Neural cell (in vitro differentiated cells): ENCODE data around the gene GRAP2. TPM values are rescaled to one million over a fixed set of nuclear protein-coding genes. Genes with fewer than 3 reads are reported as not detected.
A peak's percentile ranks its signal among the peaks of the same experiment; 100 is the strongest.

ENCODE experiments used
- H2AFZ ChIP-seq: fragments of 200-600, 300-800 bp; sonication (generic), shearing (Covaris generic); 2 replicates; pipeline ENCODE4 v1.6.0; 2014; ENCODE audit warnings: low read depth, mild to moderate bottlenecking, antibody characterized with exemption, low read length, moderate library complexity
- H3F3A ChIP-seq: fragments of 200-600 bp; shearing (Covaris generic); 2 replicates; pipeline ENCODE4 v1.6.1; 2016; ENCODE audit warnings: mild to moderate bottlenecking, moderate library complexity, mixed read lengths, antibody characterized with exemption, low read length; ENCODE audit not compliant: insufficient read depth, poor library complexity, severe bottlenecking
- H3K27ac ChIP-seq: fragments of 200-600, 300-800 bp; sonication (generic), shearing (Covaris generic); 2 replicates; pipeline ENCODE4 v1.5.1; 2014; ENCODE audit warnings: mild to moderate bottlenecking, low read length, moderate library complexity
- H3K27me3 ChIP-seq: fragments of 300-800, 200-600 bp; sonication (generic), shearing (Covaris generic); 2 replicates; pipeline ENCODE4 v1.6.0; 2014; ENCODE audit warnings: mild to moderate bottlenecking, low read depth, low read length, moderate library complexity; ENCODE audit not compliant: insufficient read depth
- H3K36me3 ChIP-seq: fragments of 300-800, 200-600 bp; sonication (generic), shearing (Covaris generic); 2 replicates; pipeline ENCODE4 v1.5.1; 2014; ENCODE audit warnings: mild to moderate bottlenecking, antibody characterized with exemption, low read length, moderate library complexity; ENCODE audit not compliant: insufficient read depth
- H3K4me2 ChIP-seq: fragments of 300-800, 200-600 bp; sonication (generic), shearing (Covaris generic); 2 replicates; pipeline ENCODE4 v1.6.0; 2014; ENCODE audit warnings: mild to moderate bottlenecking, low read length
- H3K4me3 ChIP-seq: fragments of 300-800, 200-600 bp; sonication (generic), shearing (Covaris generic); 2 replicates; pipeline ENCODE4 v1.5.1; 2014; ENCODE audit warnings: mild to moderate bottlenecking, low read length, moderate library complexity
- H3K79me2 ChIP-seq: fragments of 200-600 bp; shearing (Covaris generic); replicated peaks from 2 replicates; pipeline ENCODE4 v1.6.0; 2014; ENCODE audit warnings: mild to moderate bottlenecking, low read length, moderate library complexity; ENCODE audit not compliant: insufficient read depth
- H3K9ac ChIP-seq: fragments of 300-800, 200-600 bp; sonication (generic), shearing (Covaris generic); 2 replicates; pipeline ENCODE4 v1.6.1; 2016; ENCODE audit warnings: mild to moderate bottlenecking, low read length, mixed read lengths
- H3K9me2 ChIP-seq: fragments of 200-600 bp; shearing (Covaris generic); 2 replicates; pipeline ENCODE4 v1.6.1; 2016; ENCODE audit warnings: mild to moderate bottlenecking, low read length, mixed read lengths; ENCODE audit not compliant: insufficient read depth
- H3K9me3 ChIP-seq: fragments of 200-600, 300-800 bp; sonication (generic), shearing (Covaris generic); 2 replicates; pipeline ENCODE4 v1.6.1; 2016; ENCODE audit warnings: mild to moderate bottlenecking, mixed run types, low read length, moderate library complexity, mixed read lengths
- H4K20me1 ChIP-seq: fragments of 200-600 bp; shearing (Covaris generic); 2 replicates; pipeline ENCODE4 v1.6.1; 2016; ENCODE audit warnings: mild to moderate bottlenecking, mixed run types; ENCODE audit not compliant: insufficient read depth
- MXI1 ChIP-seq: fragments of 450-650 bp; conservative IDR thresholded peaks from 2 replicates; pipeline ENCODE4 v1.6.1; 2014; ENCODE audit warnings: antibody characterized with exemption, mild to moderate bottlenecking; ENCODE audit not compliant: poor library complexity, severe bottlenecking
- POLR2AphosphoS5 ChIP-seq: IDR thresholded peaks from 2 replicates; pipeline ENCODE4 v1.6.1; 2012
- RAD21 ChIP-seq: fragments of 450-650 bp; conservative IDR thresholded peaks from 2 replicates; pipeline ENCODE4 v1.6.1; 2014; ENCODE audit warnings: antibody characterized with exemption, mild to moderate bottlenecking, moderate library complexity
- SMC3 ChIP-seq: fragments of 450-650 bp; conservative IDR thresholded peaks from 2 replicates; pipeline ENCODE4 v1.6.1; 2014; ENCODE audit warnings: antibody characterized with exemption, mild to moderate bottlenecking, moderate library complexity; ENCODE audit not compliant: poor library complexity
- polyA plus RNA-seq: library from polyadenylated mRNA; depleted of rRNA; stranded (reverse); fragments of >200 nt; gene quantifications from 2 replicates; pipeline ENCODE4 v1.2.3, GENCODE V29; 2014
- small RNA-seq, 3 experiments: library from RNA; depleted of rRNA; stranded (forward); fragments of <200 nt; gene quantifications; one replicate each; pipeline ENCODE3, GENCODE V24; 2012

GRAP2 gene
- polyA plus RNA-seq, 1 donor from 2014 or later = 0.30 TPM

DNA sequence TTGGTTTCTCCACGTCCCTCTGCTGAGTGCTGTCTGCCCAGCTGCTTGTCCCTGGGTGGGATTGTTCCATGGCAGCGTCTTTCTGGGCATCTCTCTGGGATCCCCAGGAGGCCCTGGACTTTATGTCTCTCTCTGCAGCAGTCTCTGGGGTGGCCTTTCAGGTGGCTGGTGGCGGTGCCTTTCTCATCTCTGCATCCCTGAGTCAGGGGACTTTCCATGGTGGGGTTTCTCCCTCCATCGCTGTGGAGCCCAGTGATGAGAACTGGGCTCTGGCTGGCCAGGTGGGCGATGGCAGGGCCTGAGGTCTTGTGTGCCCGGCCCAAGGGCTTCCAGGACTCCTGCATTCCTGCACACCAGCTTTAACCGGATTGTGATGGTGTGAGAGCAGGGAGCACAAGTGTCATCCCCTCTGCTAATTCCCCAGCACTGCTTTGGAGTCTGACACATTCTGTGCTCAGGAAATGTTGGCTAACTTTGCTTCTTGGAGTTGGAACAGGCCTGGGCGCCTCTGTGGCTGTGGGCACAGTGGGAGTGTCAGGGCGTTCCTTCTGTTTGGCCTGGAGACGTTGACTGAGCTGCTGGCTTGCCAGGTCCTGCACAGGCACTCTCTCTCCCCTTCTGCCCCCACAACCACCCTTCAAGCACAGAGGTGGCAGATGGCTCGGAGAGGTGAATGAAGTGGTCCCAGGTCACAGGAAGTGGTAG, 121.8 kb downstream of the GRAP2 start:
- H3K27ac ChIP-seq = peak overlapping the region; percentile 59
- TF ChIP-seq MXI1 (no peak), RAD21 (no peak), POLR2AphosphoS5 (no peak), SMC3 (no peak)
- no peaks in the 10 kb centered on the region for H3K9me3 ChIP-seq
- H3K9ac ChIP-seq = peak overlapping the region; percentile 48
- peak overlapping the region; percentile 22 for H3K4me2 ChIP-seq
- H3K36me3 ChIP-seq = no peaks in the 10 kb centered on the region
- H3F3A ChIP-seq = no peaks in the 10 kb centered on the region
- no peaks in the 10 kb centered on the region for H3K9me2 ChIP-seq
- no peak overlapping the region for H2AFZ ChIP-seq
- H4K20me1 ChIP-seq = no peaks in the 10 kb centered on the region
- H3K79me2 ChIP-seq = no peaks in the 10 kb centered on the region
- no peaks in the 10 kb centered on the region for H3K27me3 ChIP-seq
- H3K4me3 ChIP-seq = peak overlapping the region; percentile 42

Small RNA genes within 50 kb of the gene (small RNA-seq; reads per million reads assigned to genes)
- gene RN7SKP210 = 0 reads per million in 3 experiments

Other genes with a start within 250 kb of the GRAP2 start
- gene ENTHD1, start 7.3 kb upstream of the GRAP2 start, polyA plus RNA-seq = not detected in 2 replicates
- not detected in 2 replicates for gene TMA7B, start 59.3 kb downstream of the GRAP2 start, polyA plus RNA-seq
- gene FAM83F, start 93.9 kb downstream of the GRAP2 start, polyA plus RNA-seq = 0.02 and 0.42 TPM in 2 replicates